Suprapubic skin (tissue), 4 donors: Measurements from ENCODE around the gene ATP2A1.

Experiments
- POLR2A ChIP-seq, 2 donors: fragments of 450-650 bp; IDR thresholded peaks; one replicate each; pipeline ENCODE4 v1.6.1; 2017; ENCODE audit warnings: antibody characterized with exemption in 2 of 2, mild to moderate bottlenecking in 2 of 2, moderate library complexity in 2 of 2
- POLR2AphosphoS5 ChIP-seq, 3 donors: sonication (generic); formaldehyde crosslinking; IDR thresholded peaks; one replicate each; pipeline ENCODE4 v1.6.1; 2017; ENCODE audit warnings: antibody characterized with exemption in 3 of 3
- TF ChIP-seq, protein P1 (sequence below), 2 donors: fragments of 200-600 bp in 1 of 2; fragments of 450-650 bp in 1 of 2; sonication (generic) in 1 of 2; IDR thresholded peaks; one replicate each; pipeline ENCODE4 v1.5.1; 2016 to 2019; ENCODE audit warnings: antibody characterized with exemption in 2 of 2, mild to moderate bottlenecking in 1 of 2, moderate library complexity in 1 of 2

DNA sequence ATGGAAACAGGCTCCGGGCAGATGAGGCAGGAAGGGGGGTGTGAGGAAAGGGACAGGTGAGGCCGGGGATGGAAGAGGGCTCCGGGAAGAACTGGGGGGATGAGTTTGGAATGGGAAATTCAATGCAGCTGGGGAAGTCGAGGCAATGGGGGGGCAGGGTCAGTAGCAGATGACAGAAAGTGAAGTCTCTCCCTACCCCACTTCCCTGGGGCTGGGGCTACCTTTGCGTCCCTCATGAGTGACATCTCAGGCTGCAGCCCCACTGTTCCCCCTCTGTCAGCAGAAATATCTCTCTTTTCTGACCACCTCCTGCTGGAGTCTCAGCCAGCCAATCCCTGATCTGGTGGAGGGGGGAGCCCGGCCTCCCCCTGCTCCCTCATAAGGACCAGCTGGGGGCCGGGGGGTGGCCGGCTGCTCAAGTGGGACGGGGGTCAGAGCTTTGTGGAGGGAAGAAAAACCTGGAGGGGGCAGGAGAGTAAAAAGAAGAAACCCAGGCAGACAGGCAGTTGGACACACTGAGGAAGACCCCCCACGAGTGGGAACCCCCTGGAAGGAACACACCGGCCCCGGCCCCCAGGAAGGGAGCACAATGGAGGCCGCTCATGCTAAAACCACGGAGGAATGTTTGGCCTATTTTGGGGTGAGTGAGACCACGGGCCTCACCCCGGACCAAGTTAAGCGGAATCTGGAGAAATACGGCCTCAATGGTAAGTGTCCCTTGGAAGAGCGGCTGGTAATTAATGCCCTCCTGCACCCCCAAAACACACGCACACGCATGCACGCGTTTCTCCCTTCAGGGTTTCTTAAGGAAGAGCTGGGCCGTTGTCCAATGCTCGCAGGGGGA lies at the start of gene ATP2A1:
- TF ChIP-seq POLR2A (IDR thresholded peaks at IDR 0.05) (no peak), POLR2AphosphoS5 (IDR thresholded peaks at IDR 0.05) (no peak)
- TF ChIP-seq, protein P1, sequence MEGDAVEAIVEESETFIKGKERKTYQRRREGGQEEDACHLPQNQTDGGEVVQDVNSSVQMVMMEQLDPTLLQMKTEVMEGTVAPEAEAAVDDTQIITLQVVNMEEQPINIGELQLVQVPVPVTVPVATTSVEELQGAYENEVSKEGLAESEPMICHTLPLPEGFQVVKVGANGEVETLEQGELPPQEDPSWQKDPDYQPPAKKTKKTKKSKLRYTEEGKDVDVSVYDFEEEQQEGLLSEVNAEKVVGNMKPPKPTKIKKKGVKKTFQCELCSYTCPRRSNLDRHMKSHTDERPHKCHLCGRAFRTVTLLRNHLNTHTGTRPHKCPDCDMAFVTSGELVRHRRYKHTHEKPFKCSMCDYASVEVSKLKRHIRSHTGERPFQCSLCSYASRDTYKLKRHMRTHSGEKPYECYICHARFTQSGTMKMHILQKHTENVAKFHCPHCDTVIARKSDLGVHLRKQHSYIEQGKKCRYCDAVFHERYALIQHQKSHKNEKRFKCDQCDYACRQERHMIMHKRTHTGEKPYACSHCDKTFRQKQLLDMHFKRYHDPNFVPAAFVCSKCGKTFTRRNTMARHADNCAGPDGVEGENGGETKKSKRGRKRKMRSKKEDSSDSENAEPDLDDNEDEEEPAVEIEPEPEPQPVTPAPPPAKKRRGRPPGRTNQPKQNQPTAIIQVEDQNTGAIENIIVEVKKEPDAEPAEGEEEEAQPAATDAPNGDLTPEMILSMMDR (IDR thresholded peaks at IDR 0.05): no peak
